Measurements from ENCODE around the gene ZFHX3.
A peak's percentile ranks its signal among the peaks of the same experiment; 100 is the strongest.

ZFHX3 gene

GRCh38 chr16:72824761-72825160, 223.2 kb downstream of the ZFHX3 start:
- no peak for DNase-seq (ENCODE audit: low read depth)

DNA sequence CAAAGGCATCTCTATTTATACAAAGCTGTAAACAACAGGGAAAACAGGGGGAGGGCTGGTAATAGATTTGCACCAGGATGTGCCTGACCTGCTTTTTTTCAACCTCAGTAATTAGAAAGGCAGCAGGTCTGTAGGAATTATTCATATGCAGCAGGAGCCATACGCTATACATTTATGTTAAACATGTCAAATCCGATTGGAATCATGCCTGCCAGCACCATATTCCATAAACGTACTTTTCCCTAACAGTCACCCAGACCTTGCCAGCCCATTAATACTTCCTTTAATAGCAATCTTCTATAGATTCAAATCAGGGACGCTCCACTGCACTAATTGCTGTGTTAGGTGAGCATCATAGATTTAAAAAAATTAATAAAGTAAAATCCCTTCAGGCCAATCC, 223.9 kb downstream of the ZFHX3 start:
- DNase-seq (ENCODE audit: low read depth) = no peak

- no peak for DNase-seq (ENCODE audit: low read depth)
These were observed 226.6 kb downstream of the ZFHX3 start for GRCh38 chr16:72821185-72821950.

- peak; percentile 70 for DNase-seq (ENCODE audit: low read depth)
These were observed 228.6 kb downstream of the ZFHX3 start for GRCh38 chr16:72819345-72819744.

DNA sequence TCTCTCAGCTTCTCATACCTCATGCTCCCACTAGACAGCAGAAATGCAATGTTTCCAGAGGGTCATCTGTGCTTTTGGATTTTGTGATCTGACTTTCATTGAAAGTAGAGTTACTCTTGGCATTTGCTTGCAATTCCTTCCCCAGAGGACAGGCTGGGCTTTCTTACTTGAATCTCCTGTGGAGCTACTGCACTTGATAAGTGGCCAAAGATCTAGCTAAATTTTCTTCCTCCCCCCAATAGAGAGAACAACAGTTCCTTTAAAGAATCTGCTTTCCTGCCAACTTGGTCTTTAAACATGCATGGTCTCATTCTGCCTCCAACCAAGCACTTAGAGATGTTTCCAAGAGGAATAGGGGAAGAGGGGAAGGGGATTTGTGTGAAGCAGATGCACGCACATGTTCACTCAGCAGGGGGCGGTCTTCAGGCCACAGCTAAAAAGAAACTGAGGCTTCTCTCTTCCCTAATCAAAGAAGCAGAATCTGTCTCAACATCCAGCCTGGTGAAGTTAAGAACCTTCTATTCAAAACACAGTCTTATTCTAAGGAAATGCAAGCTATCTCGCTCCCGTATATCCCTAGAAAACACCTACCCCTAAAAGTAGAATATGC, 229.6 kb downstream of the ZFHX3 start:
- no peak for DNase-seq (ENCODE audit: low read depth)

DNA sequence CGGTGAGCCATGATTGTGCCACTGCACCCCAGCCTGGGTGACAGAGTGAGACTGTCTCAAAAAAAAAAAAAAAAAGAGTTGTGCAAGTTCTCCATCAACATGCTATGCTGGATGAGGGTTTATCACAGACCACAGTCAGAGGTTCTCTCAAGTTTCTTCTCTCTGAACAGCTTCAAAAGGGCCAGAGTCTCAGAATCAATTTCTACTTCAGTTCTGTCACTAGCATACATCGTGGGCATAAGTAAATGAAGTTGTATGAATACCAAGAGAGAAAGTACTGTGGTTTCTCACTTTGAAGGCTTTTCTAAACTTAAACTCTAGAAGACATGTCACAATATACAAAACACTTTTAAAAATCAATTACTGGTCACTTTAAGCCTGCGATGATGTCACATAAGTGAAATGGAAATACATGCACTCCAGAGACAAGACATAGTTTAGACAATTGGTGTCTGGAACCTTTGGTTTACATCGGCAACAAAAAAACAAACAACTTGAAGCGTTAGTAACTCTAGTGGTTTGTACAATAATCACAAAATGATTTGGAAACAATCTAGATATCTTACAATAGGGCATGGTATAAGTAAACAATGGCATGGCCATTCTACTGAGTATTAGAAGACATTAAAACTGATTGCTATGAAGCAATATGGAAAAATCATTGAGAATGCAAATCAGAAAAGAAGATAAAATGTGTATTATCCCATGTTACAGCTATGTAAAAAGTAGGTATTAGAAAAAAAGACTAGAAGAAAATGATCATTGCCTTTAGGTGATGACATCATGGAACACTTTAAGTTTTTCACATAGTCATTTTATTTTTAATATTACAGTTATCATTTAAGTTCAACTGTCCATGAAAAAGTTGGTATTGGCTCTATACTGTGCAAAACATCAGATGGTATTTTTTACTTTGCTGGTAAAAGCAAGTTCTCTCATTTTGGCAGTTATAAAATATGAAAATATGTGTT, 232.3 kb downstream of the ZFHX3 start:
- DNase-seq (ENCODE audit: low read depth) = no peak

DNA sequence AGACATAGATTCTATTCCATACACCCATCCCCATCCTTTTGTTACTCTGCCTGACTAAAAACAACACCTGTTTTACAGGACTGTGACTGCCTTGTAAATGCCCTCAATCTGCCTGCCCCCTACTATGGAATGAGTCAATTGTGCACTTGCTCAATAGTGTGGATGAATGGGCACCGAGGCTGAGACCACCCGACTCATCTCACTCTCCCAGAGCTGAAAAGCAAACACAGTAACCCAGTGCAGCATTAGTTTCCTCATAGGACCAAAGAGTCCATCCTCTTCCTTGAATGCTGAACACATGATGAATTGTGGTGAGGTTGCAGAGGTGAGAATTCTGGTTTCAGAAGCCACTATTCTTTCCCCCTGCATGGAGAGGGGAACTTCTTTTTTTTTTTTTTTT, 233.7 kb downstream of the ZFHX3 start:
- DNase-seq (ENCODE audit: low read depth) = no peak

GRCh38 chr16:72812672-72813071, 235.3 kb downstream of the ZFHX3 start:
- DNase-seq (ENCODE audit: low read depth) = no peak

GRCh38 chr16:72811876-72812275, 236.1 kb downstream of the ZFHX3 start:
- DNase-seq (ENCODE audit: low read depth) = no peak

- no peak for DNase-seq (ENCODE audit: low read depth)
These were observed 236.7 kb downstream of the ZFHX3 start for GRCh38 chr16:72811188-72811720.

- no peak for DNase-seq (ENCODE audit: low read depth)
These were observed 237.4 kb downstream of the ZFHX3 start for GRCh38 chr16:72810480-72810879.

GRCh38 chr16:72809446-72809845, 238.5 kb downstream of the ZFHX3 start:
- DNase-seq (ENCODE audit: low read depth) = no peak

GRCh38 chr16:72808754-72809153, 239.2 kb downstream of the ZFHX3 start:
- no peak for DNase-seq (ENCODE audit: low read depth)

DNA sequence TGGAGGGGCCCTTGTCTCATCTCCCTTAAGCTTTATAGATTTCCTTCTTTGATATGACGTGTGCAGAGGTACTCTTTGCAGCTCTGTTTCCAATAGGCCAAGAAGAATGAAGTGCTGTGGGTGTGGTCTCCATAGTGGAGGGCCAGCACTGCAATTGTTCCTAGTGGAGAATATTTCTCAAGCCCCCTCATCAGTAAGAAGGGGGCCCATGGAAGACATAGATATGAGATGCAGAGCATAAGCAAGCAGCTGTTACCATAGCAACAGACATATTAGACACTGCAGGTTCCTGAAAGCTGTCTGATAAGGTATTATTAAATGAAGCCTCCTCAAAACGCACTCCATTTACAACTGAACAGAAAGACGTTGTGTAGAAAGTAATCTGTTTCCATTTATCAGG, 240.7 kb downstream of the ZFHX3 start:
- no peak for DNase-seq (ENCODE audit: low read depth)

GRCh38 chr16:72805486-72805885, 242.4 kb downstream of the ZFHX3 start:
- no peak for DNase-seq (ENCODE audit: low read depth)

DNA sequence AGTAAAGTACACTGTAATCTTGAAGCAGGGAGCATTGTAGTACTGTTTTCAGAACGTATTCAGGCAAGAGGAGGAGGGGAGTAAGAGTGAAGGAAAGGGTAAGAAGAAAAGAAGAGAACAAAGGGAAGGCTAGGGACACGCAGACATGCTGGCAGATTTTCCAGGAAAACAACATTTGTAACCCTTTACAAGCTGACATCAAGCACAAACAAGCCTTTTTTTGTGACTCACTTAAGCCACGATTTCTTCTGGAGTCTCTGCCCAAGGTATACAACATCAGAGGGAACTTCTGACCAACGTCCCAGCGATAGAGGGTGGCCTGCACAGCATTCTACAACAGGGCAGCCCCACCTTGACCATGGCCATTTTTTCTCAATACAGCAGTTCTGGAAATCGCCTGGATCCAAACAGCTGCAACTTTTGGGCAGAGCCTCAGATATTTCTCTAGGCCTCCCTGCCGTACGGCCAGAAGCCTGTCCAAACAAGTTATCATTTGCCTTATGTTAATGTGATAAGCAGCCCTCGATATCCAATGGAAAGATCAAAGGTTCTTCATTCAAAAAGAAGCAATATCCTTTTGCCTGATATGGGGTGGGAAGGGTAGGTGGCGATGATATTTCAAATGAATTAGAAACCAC, 247.3 kb downstream of the ZFHX3 start:
- DNase-seq (ENCODE audit: low read depth) = no peak

GRCh38 chr16:72798264-72798663, 249.7 kb downstream of the ZFHX3 start:
- no peak for DNase-seq (ENCODE audit: low read depth)

DNA sequence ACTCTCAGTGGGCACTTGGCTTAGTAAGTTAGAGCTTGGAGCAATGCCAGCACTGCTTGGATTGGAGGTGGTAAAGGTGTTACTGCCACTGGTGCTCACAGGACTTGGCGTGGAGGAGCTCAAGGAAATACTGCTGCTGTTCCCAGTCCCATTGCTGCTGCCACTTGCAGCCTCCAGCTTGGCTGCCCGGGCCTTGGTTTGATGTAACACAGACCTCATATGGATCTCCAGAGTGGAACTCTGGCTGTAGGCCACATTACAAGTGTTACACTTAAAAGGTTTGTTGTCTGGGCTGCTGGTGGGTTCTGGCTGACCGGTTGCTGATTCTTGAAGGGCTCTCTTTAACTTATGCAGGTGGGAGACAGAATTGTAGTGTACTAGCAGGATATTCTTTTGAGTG, 250.3 kb downstream of the ZFHX3 start:
- DNase-seq (ENCODE audit: low read depth) = no peak

DNA sequence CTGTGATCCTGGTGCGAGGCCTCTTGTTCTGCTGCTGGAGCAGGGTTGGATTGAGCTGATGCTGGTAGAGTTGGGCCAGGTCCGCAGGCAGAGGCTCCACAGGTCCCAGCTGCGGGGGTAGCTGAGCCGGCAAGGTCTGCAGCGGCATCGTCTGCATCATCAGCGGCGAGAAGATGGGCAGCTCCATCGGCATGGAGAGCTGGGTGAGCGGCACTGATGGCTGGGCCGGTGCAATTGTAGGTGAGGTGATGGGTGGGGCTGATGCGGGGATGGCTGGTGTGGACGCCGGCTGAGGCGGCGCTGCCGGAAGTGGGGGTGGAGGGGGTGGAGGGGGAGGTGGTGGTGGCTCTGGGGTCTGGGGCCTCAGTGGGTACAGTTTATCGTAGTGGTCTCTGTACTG, 251.7 kb downstream of the ZFHX3 start:
- no peak for DNase-seq (ENCODE audit: low read depth)

GRCh38 chr16:72794986-72795385, 252.9 kb downstream of the ZFHX3 start:
- DNase-seq (ENCODE audit: low read depth) = no peak

DNA sequence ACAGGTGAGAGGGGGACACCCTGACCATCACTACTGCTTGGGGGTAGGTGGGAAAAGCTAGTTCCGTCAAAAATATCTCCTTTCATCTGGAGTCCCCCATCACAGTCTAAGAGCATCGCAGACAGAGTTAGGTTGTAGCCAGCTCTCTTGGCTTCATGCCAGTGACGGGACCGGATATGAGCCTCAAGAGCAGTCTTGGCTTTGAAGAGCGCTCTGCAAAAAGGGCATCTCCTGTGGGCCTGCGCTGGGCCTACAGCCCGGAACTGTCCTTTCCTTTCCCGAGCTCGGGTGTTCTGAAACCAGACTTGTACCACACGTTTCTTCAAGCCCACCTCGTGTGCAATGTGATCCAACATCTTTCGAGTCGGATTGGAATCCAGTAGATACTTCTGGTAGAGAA, 253.6 kb downstream of the ZFHX3 start:
- no peak for DNase-seq (ENCODE audit: low read depth)

DNA sequence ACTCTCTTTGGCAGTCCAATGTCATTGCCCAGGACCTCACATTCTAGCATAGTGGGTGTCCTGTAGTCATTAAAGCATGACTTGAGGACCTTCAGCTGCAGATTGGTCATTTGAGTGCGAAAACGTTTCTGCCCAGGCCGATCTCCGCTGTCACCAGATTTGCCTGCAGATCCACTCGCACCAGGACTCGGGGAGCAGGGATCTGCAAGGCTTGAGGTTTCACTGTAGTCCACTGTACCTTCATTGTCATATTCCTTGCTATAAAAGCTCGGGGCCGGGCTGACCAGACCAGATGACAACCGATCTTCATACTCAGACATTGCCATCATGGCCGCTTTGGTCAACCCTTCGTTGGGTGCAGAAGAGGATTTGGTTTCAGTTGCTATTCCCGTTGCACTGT, 254.2 kb downstream of the ZFHX3 start:
- DNase-seq (ENCODE audit: low read depth) = no peak

Measured in GM04504 (cell line).